DMS79 (cell line): ENCODE results near the gene BCL7B.
"Not testable (repeated sequence)": the region's sequence is repeated elsewhere in the genome, so short reads cannot be mapped to it uniquely, and the experiment has no call there.

Source experiments
- DNase-seq: peaks from one replicate; lab custom pipeline; 2025; lab: John Stamatoyannopoulos, UW

Gene BCL7B

DNA sequence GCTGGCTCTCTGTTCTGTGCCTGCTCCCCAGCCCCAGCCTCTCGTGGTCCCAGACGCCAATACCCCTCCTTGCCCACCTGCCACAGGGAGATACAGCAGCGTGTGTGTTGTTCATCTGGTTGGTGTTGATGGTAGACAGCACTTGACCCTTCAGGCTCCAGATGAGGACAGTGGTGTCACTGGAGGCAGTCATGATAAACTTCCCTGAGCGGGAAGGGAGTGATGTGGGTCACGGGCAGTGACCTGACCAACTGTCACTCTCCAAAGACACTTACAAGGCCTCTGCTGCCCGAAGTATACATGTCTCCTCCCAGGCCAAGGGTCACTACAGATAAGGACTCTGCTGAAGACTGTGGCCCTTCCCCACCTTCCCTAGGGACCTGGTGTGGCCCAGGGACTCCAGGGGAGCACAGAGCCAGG, 15.3 kb upstream of the BCL7B start:
- DNase-seq: no peak

GRCh38 chr7:73570977-73571376, 13.5 kb upstream of the BCL7B start:
- DNase-seq: no peak

GRCh38 chr7:73570521-73570920, 13.0 kb upstream of the BCL7B start:
- DNase-seq: no peak

DNA sequence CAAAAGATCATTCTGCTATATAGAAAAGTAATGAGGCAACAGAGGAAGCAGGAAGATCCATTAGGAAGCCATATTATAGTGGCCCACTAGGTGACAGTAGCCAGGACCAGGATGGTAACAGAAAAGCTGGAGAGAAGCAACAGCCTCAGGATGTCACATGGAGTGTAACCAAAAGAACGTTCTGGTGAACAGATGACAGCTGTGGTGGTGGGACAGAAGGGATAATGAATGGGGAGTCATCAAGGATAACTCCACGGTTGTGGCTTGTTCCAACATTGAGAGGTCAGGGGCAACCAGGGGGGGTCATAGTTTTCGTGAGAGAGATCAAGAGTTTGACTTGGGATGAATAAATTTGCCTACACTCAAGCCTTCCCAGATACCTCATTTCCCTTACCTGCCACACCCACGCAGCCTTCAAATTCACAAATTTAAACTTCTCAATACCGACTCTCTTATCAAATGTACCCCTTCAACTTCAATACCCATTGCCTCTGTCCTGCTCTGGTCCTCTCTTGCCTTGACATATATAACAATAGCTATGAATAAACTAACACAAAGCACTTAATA, 11.6 kb upstream of the BCL7B start:
- no peak for DNase-seq

GRCh38 chr7:73567846-73568685, 10.6 kb upstream of the BCL7B start:
- no peak for DNase-seq

GRCh38 chr7:73567140-73567539, 9.7 kb upstream of the BCL7B start:
- no peak for DNase-seq

GRCh38 chr7:73566431-73566830, 8.9 kb upstream of the BCL7B start:
- not testable (repeated sequence) for DNase-seq

DNA sequence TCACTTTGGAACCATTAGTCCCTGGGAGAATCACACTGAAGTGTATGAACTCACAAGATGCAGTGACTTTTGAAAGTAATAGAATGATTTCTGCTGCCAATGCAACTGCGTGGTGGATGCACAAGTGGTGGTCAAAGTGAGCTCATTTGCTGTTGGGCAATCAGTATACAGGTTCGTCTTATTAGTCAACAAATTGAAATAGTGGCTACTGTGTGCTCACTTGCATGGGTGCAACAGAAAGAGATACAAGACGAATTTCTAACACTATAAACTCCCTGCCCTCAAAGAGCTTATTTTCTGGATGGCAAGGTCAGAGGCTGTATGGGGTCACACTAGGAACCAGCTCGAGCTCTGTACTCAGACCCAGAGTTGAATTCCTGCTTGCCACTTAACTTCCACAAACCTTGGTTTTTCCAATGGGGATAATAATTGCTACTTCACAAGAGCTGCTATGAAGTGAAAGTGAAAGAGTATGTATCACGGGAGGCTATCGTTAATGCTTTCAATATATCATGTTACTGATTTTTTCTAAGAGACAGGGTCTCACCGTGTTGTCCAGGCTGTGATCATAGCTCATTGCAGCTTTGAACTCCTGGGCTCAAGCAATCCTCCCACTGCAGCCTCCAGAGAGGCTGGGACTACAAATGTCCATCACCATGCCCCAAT, 8.3 kb upstream of the BCL7B start:
- DNase-seq: no peak

DNA sequence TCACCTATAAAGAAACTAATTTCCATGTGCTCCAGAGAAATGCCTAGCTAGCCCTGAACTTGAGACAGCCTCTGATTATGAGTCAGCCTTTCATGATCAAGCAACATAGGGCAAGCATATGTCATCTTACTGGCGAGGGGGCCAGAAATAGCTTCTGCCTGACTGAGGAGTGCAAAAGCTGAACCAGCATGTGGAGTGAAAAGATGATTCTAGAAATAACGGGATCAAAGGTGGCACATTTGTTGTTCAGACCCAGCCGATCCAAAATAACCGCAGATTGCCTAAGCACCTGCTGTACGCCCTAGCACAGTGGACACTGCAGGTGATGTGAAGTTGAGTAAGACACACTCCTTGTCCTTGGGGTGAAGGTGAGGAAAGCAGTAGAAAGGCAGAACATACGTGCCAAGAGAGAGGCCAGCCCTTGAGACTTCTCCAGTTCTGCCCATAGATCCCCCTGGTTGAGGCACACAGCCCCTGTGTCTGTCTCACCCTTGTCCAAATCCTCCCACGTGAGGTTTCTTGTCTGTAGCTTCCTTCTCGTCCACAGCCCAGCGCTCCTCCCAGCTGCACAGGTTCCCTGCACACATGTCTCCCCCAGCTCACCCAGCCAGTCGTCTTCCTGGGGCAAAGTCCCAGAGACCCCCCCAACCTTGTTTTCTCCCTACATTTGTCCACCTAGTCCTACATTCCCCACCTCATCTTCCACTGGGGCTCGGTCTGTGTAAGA, 2.8 kb upstream of the BCL7B start:
- no peak for DNase-seq

GRCh38 chr7:73557108-73557396, 438 bp downstream of the BCL7B start:
- peak; percentile 76 for DNase-seq

GRCh38 chr7:73556208-73557107, 1.0 kb downstream of the BCL7B start:
- DNase-seq: no peak

GRCh38 chr7:73555411-73555982, 2.0 kb downstream of the BCL7B start:
- DNase-seq: no peak

DNA sequence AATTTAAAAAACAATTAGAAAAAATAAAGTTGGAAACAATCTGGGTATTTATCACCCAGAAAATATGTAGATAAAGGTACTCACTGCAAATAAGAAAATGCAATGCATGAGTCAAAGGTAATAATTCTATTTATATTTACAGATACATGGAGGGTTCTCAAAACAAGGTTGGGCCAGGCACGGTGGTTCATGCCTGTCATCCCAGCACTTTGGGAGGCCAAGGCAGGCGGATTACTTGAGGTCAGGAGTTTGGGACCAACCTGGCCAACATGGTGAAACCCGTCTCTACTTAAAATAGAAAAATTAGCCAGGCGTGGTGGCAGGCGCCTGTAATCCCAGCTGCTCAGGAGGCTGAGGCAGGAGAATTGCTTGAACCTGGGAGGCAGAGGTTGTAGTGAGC, 7.4 kb downstream of the BCL7B start:
- not testable (repeated sequence) for DNase-seq

- DNase-seq: no peak
Observed at GRCh38 chr7:73549176-73549575, 8.3 kb downstream of the BCL7B start.

- no peak for DNase-seq
Observed at GRCh38 chr7:73547841-73548240, 9.6 kb downstream of the BCL7B start.

- DNase-seq: no peak
Observed at GRCh38 chr7:73544678-73545077, 12.8 kb downstream of the BCL7B start.

DNA sequence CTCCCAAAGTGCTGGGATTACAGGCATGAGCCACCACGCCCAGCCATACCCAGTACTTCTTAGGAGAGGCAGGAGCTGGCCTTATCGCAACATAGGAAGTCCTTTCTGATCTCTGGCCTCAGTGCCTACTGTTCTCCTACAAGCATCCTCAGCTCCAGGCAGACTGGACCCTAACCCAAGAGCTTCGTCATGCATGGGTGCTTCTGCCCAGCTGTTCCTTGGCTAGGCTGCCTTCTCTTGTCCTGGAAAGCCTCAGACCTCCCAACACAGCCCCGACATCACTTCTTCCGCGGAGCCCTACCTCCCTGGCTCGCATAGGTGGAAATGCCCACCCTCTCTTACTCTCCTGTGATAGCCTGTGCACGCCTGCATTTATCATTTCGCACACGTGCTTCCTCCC, 15.8 kb downstream of the BCL7B start:
- no peak for DNase-seq

DNA sequence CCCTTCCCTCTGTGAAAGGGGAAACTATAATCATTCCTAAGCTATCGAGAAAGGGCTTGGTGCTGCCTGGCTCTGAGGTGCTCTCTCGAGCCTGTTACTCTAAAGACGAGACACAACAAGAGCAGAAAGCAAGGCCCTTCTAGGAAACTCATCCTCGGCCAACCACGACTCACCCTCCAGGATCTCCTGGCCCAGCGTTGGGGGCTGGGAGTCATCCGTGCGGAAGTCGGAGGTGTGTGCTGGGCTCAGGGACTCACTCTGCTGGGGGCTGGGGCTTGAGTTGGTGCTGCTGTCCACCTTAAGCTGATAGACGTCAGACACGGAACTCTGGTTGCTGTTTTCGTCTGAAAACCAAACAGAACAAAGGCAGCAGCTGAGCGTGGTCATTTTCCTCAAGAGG, 17.8 kb downstream of the BCL7B start:
- no peak for DNase-seq

- DNase-seq: not testable (repeated sequence)
Observed at GRCh38 chr7:73538510-73538909, 19.0 kb downstream of the BCL7B start.

DNA sequence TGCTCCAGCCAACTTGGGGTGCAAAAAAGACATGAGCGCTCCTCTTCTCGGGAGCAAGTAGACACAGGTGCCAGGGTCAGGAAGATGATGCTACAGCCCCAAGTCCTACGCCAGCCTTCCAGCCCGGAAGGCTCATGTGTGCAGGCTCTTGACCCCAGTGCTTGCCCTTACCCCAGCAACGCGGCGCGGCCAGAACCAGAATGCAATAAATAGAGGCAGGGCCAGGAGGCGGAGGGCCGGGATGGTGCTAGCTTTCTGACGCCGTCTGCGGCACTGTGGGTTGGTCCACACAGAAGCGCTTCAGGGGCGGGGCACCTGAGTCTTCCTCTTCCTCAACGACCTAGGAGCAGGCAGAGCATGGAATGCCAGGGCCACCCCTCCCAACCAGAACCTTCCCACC, 20.4 kb downstream of the BCL7B start:
- DNase-seq: no peak

DNA sequence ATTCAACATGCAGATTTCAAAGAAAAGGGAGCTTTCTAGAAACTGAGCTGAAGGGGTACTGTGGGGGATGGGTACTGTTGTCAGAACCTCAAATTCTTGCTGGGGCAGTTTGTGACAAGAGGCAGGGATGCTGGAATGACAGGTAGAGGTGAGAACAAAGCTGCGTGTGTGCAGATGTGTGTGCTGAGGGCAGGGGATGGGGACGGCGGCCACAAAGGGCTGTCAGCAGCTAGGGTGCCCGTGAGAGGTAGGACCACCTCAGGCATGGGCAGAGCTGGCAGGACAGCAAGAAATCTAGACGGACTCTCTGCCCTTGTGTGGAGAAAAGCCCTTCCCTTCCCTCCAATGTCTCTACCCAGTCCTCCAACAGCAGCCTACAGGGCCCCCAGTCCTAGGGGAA, 21.0 kb downstream of the BCL7B start:
- no peak for DNase-seq
